Measurements from ENCODE around the gene PLEKHA7. TPM values are rescaled to one million over a fixed set of nuclear protein-coding genes. Genes with fewer than 3 reads are reported as not detected.

PLEKHA7 gene
- total and polyA plus RNA-seq, 2 of the 13 experiments (the other 11 are each of a cell fraction or from before 2014, with no cell fraction given) = 17.5 to 18.7 TPM

- TF ChIP-seq SOX13 (IDR thresholded peaks at IDR 0.05) = no peak
- no peak for TF ChIP-seq SOX13 (CRISPR knock-in tag; conservative IDR thresholded peaks at IDR 0.05 in 1 of 2, IDR thresholded peaks at IDR 0.05 in 1 of 2)
- no peak for TF ChIP-seq MED1 (CRISPR knock-in tag; IDR thresholded peaks at IDR 0.05)
- no peak for TF ChIP-seq ZNF768 (CRISPR knock-in tag; IDR thresholded peaks at IDR 0.05)
- no peak for TF ChIP-seq ZSCAN29 (CRISPR knock-in tag; conservative IDR thresholded peaks at IDR 0.05)
- no peak for TF ChIP-seq MEIS2 (CRISPR knock-in tag; IDR thresholded peaks at IDR 0.05)
These were observed 142.8 kb downstream of the PLEKHA7 start (continued) for GRCh38 chr11:16871368-16871767.

GRCh38 chr11:16867097-16867496 lies 147.1 kb downstream of the PLEKHA7 start:
- Histone ChIP-seq H3K4me3 (replicated peaks in 1 of 3; ENCODE audit: insufficient read depth in 1 of 3, low read depth in 2 of 3, low read length in 3 of 3) (no peak overlapping the region), H3K4me1 (ENCODE audit: insufficient read depth, low read length) (no peaks in the 10 kb centered on the region), H3K36me3 (replicated peaks in 1 of 2; ENCODE audit: control insufficient read depth in 1 of 2, insufficient read depth in 2 of 2, low read length in 2 of 2) (peaks cover 8 to 37% of the 10 kb centered on the region in 2 experiments), H3K27ac (ENCODE audit: extremely low read length, insufficient read depth, low read length) (no peak overlapping the region), H2AFZ (ENCODE audit: low read length) (no peak overlapping the region), H3K27me3 (ENCODE audit: control insufficient read depth in 1 of 2, insufficient read depth in 2 of 2, low read length in 2 of 2) (no peaks in the 10 kb centered on the region), H3K9me3 (ENCODE audit: low read length) (no peaks in the 10 kb centered on the region), H4K20me1 (ENCODE audit: insufficient read depth, low read length) (0 out of 2 replicates have a peak, but pooled peaks cover 3% of the 10 kb centered on the region), H3K79me2 (ENCODE audit: insufficient read depth, low read length) (no peaks in the 10 kb centered on the region), H3K9ac (ENCODE audit: insufficient read depth, low read depth, low read length) (no peak overlapping the region), H3K4me2 (ENCODE audit: low read depth, low read length) (no peak overlapping the region)
- ATAC-seq = no peak
- no TSS peak for BruUV-seq (replicated peaks)
- ChIA-PET POLR2A (interaction anchor here (0.6 kb wide), 1 partner anchor 26 kb away, joined by 3 read pairs; no protein-coding TSS in a partner anchor), CTCF (ENCODE audit: low intra/inter-chr PET ratio, low total read pairs) (no interaction called here)
- 100% methylated on average over 1 of the region's 1 CpG for WGBS (ENCODE audit: low lambda C conversion rate)
- FAIRE-seq = no peak
- in situ Hi-C loops (cut with HindIII; ENCODE audit: extremely low pct_ligation_motif_present, low pct_unique_long_range_greater_than_20kb) (no loop called here), intact Hi-C loops (cut with micrococcal nuclease; ENCODE audit: unreplicated experiment) (no loop called here)
- no peak for TF ChIP-seq SALL2 (CRISPR knock-in tag; IDR thresholded peaks at IDR 0.05)
- no peak for TF ChIP-seq ZNF343 (CRISPR knock-in tag; IDR thresholded peaks at IDR 0.05)
- TF ChIP-seq ZNF562 (CRISPR knock-in tag; IDR thresholded peaks at IDR 0.05; ENCODE audit: borderline replicate concordance) = no peak
- TF ChIP-seq HCFC1 (IDR thresholded peaks at IDR 0.05; ENCODE audit: low read depth, low read length) = no peak
- TF ChIP-seq SMAD1 (CRISPR knock-in tag; IDR thresholded peaks at IDR 0.05; ENCODE audit: borderline replicate concordance, low read depth) = no peak
- TF ChIP-seq TCF7L2 (IDR thresholded peaks at IDR 0.05; ENCODE audit: low read depth, low read length) = no peak
- TF ChIP-seq TMF1 (CRISPR knock-in tag; IDR thresholded peaks at IDR 0.05; ENCODE audit: low read depth) = no peak
- no peak for TF ChIP-seq HOXA3 (CRISPR knock-in tag; IDR thresholded peaks at IDR 0.05)
- TF ChIP-seq ZNF207 (IDR thresholded peaks at IDR 0.05; ENCODE audit: borderline replicate concordance) = no peak
- TF ChIP-seq SUZ12 (IDR thresholded peaks at IDR 0.05; ENCODE audit: low read depth, low read length) = no peak
- TF ChIP-seq SSRP1 (CRISPR knock-in tag; IDR thresholded peaks at IDR 0.05) = no peak
- TF ChIP-seq TBL1XR1 (IDR thresholded peaks at IDR 0.05; ENCODE audit: borderline replicate concordance, low read length, partially characterized antibody) = no peak
- TF ChIP-seq ISX (CRISPR knock-in tag; conservative IDR thresholded peaks at IDR 0.05) = no peak
- TF ChIP-seq ZFP36 (IDR thresholded peaks at IDR 0.05; ENCODE audit: borderline replicate concordance, low read depth, low read length, partially characterized antibody) = no peak
- TF ChIP-seq MBNL3 (CRISPR knock-in tag; conservative IDR thresholded peaks at IDR 0.05) = no peak
- no peak for TF ChIP-seq ZNF484 (CRISPR knock-in tag; IDR thresholded peaks at IDR 0.05; ENCODE audit: borderline replicate concordance, low read depth)
- TF ChIP-seq GMEB1 (CRISPR knock-in tag; IDR thresholded peaks at IDR 0.05; ENCODE audit: borderline replicate concordance) = no peak
- TF ChIP-seq ZNF225 (CRISPR knock-in tag; IDR thresholded peaks at IDR 0.05) = no peak
- TF ChIP-seq ZNF570 (CRISPR knock-in tag; IDR thresholded peaks at IDR 0.05; ENCODE audit: borderline replicate concordance) = no peak
- no peak for DNase-seq (ENCODE audit: low spot score)
